NCI-H187 (cell line): ENCODE measurements around the gene DBH.
"Not testable (repeated sequence)": the region's sequence is repeated elsewhere in the genome, so short reads cannot be mapped to it uniquely, and the experiment has no call there.

ENCODE experiments used
- DNase-seq, 2 experiments: peaks; one replicate each; lab custom pipeline; 2025; lab: John Stamatoyannopoulos, UW

Gene DBH

DNA sequence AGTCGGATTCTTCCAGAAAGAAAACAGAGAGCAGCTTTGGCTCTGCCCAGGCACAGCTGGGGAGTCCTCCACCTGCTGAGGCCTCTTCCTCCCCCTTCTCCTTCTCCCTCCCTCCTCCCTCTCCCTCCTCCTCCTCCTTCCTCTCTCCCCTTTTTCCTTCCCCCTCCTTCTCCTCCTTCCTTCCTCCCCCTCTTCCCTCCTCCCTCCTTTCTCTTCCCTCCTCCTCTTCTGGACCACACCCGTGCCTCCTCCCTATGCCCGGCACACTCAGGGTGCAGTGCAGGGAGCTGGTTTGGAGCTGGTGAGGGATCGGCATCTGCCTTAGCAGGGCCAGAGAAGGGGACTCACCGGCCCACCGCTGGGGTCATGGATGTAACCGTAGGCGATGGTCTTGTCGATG, 30.2 kb downstream of the DBH start:
- no peak for DNase-seq

DNA sequence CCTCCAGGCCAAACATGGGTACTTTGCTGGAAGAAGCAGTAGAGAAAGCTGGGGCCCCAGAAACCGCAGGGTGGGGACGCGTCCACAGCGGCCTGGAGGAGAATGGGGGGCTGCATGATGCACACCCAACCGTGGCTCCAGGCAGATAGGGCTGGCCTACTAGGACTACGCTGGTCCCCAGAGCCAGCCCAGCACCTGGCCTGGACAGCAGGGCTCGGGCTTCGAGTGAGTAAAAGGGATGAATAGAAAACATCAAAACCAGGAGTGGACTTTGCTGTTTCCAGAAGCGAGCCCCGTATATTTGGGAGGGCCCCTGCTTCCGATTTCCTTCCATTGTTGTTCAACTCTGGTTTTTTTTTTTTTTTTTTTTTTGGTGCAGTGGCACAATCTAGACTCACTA, 30.7 kb downstream of the DBH start:
- no peak for DNase-seq

DNA sequence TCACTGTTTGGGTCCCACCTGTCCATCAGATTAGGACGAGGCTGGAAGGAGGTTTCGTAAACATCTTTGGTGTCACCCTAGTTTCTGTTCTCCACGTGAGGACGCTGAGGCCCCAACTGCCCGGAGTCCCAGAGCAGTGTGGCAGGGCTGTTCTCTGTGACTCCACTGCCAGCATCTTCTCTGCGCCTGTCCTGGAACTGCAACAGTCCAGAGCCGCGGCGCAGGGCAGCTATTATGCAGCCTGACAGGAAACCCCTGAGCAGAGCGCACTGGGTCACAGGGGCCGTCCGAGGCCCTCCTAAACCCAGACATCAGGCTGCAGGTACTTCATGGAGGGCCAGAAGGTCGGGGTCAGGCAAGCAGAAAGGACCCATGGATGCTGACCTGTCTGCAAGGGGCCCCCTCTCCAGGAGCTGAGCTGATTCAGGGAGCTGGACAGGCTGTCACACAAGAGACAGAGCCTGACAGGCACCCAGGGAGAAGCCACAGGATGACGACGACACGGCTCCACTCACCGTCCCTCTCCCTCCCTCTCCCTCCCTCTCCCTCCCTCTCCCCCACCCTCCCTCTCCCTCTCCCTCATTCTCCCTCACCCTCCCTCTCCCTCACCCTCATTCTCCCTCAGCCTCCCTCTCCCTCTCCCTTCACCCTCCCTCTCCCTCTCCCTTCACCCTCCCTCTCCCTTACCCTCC, 31.7 kb downstream of the DBH start:
- no peak for DNase-seq

DNA sequence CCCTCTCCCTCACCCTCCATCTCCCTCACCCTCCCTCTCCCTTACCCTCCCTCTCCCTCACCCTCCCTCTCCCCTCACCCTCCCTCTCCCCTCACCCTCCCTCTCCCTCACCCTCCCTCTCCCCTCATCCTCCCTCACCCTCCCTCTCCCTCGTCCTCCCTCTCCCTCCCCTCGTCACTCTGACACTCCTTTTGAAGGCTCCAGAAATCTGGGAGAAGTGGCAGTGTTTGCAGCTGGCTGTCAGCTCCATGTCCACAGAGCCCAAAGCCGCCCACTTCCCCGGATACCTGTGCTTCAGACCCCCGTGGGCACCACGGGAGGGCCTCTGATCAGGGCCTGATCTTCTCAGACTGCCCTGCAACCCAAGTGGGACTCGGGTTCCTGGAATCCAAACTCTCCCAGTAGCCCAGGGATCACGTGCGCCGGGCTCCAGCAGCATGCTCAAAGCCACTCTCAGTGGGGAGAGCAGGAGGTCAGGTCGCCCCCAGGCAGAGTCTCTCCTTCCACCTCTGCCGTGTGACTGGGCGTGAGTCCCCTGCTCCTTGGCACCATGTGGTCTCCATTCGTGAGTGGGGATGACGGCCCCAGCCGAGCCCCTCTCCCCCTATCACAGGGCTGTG, 33.1 kb downstream of the DBH start:
- DNase-seq, result no peak

DNA sequence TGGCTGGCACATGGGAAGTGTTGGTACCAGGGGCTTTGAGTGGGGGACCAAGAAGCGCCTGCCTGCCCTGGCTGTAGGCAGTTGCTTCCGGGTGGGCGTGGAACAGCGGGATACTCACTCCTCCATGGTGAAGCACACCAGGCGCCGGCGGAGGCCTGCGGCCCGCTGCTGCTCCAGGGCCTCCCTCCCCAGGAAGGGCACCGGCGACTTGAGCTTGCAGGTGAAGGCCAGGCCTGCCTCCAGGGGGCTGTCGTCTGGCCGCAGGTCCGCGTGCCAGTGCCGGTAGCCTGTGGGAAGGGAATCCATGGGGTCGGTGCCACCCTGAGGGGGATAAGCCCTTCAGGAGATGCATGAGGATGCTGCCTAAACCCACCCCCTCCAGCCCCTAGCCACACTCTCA, 34.3 kb downstream of the DBH start:
- DNase-seq, result no peak

DNA sequence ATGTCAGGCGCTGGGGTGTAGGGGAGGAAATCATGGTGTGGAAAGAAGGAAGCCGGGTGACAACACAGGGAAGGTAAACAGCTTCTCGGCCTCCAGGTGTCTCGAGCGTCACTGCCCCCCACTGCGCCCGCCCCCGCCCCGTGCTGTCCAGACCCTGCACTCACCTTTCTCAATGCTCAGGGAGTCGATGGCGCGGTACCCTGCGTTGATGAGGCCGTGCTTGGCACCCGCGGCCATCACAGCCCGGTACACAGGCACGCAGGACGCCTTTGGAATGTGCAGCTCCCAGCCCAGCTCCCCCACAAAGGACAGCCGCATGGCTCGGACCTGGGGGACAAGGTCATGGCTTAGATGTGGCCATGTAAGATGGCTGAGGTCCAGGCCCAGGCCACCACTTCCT, 35.2 kb downstream of the DBH start:
- DNase-seq, result no peak

DNA sequence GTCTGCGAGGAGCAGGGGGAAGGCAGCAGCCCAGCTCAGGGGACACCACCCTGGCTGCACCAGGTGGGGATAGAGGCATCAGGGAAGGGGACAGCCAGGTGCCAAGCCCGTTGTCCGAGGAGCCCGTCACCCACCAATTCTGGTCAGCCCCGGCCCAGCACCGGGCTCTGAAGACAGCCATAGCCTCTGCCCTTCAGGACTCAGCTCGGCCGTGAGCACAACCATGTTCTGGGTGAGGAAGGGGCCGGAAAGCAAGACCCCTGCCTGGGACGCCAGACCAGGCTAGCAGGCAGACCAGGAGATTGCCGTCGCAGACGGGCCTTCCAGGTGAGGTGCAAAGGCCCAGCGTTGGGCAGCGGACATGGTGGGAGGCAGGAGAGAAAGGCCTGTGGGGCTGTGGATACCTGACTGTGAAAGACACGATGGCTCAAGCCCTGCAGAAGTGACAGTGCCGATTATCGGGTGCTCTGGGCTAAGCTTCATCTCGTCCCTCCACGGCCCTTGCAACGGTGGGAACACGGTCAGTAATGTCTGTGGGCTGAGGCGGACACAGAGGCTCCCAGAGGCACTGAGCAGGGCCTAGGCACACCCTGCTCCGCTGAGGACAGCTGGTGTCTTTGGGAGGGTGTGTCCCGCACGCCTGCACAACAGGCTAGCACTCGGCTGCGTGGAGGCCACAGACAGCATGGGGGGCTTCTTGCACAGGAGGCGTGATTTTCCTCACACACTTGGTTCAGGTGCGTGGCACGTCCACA, 36.5 kb downstream of the DBH start:
- DNase-seq, result no peak

DNA sequence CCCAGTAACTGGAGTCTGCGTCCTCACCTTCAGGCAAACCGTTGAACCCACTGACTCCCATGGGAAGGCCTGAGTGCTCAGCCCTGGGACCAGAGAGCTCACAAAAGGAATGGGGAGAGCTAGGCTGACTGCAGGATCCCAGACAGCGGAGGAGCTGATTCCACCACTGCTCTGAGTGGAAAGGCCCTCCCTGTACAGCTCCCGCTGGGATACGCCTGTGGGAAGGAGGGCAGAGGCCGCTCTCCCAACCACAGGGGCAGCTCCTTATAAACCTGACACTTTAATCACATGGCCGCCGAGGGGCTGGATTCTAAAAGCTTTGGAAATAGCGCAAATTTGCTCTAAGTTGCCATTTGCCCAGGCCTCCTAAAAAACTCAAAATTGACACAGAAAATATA, 37.1 kb downstream of the DBH start:
- DNase-seq, result no peak

DNA sequence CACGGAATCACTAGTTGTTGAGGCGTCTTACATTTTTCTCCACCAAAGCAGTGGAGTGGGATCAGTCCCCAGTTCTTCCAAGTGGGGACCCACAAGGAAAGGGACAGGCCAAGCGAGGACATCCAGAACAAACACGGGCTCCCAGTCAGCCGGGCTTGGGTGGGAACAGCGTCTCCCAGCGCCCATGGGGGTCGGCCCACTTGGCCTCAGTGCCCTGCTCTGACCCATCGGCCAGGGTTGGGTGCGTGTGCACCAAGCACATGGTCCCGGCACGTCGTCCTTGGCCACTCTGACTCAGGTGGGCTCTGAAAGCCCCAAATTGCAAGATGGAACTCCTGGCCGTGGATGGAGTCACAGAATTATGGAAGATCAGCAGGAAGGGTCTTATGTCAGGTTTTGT, 37.9 kb downstream of the DBH start:
- no peak for DNase-seq

DNA sequence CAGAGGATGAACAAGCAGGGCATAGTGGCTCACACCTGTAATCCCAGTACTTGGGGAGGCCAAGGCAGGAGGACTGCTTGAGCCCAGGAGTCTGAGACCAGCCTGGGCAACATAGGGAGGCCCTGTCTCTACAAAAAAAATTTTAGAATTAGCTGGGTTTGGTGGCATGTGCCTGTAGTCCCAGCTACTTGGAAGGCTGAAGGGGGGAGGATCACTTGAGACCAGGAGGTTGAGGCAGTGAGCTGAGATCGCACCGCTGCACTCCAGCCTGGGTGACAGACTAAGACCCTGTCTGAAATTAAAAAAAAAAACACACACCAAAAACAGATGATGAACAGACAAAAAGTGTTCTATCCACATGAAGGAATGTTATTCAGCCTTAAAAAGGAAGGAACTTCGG, 39.6 kb downstream of the DBH start:
- DNase-seq, result not testable (repeated sequence)

DNA sequence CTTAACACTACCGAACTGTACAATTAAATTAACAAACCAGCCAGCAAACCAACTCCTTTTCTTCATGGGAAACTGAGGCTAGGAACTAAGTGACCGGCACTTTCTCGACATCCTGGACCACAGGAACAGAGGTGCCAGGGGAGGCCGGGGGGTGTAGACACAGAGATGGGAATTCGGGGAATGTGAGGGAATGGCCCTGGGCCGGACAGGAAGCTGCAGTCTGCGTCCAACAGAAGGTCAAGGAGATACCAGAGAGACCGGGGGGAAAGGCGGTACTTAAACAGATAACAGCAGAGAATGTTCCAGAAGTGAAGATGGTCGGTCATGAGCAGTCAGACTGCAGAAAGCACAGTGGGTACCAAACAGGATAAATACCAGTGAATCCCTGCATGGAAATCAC, 40.3 kb downstream of the DBH start:
- no peak for DNase-seq

DNA sequence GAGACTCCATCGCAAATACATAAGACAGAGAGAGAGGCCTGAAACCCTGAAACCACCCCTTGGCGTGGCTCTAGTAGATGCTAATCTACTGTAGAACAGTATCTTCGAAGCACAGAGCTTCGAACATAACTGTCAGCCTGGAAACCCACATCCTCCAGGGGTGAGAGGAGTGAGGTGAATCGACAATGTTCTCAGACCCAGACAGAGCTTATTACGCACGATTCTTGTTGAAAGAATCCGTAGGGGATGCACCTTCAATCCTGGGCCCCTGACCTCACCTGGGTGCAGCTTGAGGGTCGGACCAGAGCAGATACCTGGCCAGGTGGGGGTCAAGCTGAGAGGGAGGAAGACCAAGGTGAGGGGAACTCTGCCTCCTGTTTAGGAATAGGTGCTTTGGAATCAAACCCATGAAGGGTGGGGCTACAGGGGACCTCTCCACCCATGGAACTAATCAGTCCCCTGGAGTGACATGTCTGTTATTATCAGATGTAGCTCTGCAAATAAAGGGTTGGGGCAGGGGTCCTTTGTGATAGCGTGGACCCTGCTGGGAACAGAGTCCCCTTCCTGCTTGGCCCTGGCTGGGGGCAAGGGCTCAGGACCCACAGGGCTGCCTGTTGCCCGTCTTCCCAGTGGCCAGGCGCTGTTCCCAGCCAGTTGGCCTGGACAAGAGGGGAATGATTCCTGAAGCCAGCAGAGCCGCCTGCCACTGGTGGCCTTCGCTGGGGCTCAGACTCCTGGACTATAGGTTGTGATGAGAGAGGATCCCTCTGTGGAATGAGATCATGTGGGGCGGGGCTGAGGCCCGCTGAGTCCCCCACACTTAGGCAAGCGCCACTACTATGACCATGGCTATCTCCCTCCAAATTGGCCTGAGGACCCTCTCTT, 41.2 kb downstream of the DBH start:
- DNase-seq, result no peak

DNA sequence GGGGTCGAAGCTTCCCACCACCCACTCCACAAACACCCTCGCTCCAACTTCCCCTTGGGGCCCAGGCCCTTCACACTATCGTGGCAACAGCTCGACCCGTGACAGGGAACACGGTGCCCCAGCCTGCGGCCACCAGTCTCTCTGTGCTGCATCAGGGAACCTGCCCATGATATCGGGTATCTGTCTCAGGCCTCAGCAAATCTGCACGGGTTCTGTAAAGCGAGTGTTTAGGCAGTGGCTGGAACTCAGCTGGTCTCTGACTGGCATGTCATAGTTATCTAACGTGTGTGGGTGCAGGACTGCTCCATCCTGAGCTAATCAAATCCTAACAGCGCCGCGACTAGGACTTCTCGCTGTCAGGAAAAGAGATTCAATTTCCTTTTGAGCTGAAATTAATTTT, 42.9 kb downstream of the DBH start:
- no peak for DNase-seq

DNA sequence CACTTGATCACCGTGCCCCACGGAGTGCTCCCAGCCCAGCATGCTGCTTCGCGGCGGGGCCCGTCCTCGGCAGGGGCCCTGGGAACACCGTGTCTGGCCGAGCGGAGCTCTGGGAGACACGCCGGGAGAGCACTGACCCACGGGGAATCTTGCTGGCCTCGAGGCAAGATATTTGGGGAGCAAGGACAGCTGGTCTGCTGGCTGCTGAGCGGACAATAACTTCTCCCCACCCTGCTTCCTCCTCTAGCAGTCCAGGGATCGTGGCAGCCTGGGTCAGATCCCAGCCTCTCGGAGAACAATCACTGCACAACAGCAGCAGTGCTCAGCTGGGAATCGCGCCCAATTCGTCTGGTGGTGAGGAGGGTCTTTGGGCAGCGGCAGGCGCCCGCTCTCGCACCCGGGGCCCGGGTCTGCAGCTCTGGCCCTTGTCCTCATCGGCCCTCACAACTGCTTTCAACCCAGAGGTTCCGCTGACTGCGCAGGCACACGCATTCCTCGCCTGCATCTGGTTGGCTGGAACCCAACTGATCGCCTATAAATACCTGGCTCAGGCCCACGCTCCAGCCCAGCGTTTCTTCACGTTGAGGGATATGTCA, 43.4 kb downstream of the DBH start:
- no peak for DNase-seq

DNA sequence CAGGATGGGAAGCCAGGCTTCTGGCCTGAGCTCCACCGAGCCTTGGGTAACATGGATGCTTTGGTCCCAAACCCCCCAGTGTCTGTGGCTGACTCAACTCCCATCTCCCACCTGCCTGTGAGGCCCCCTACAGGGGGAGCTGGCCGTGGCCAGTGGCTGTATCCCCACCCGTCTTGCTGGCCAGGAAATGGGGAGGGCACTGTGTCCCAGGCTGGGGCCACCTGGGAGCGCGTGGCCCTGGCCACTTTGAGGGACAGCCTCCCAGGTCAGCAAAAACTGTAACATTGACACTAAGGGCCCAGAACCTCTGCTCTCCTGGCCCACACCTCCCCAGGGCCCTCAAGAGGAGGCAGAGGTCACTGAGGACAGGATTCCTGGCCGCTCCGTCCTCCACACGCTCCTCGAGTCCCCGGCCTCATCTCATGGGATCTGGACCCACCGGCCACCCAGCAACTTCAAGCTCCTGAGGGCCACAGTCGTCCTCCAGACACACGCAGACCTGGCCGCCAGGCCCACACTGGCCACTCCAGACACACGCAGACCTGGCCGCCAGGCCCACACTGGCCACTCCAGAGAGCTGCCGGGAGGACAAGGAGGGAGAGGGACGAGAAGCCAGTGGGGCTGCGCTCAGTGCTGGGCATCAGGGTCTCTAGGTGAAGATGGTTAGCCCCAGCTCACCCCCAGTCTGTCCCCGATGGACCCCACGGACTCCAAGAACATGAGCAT, 44.2 kb downstream of the DBH start:
- no peak for DNase-seq

DNA sequence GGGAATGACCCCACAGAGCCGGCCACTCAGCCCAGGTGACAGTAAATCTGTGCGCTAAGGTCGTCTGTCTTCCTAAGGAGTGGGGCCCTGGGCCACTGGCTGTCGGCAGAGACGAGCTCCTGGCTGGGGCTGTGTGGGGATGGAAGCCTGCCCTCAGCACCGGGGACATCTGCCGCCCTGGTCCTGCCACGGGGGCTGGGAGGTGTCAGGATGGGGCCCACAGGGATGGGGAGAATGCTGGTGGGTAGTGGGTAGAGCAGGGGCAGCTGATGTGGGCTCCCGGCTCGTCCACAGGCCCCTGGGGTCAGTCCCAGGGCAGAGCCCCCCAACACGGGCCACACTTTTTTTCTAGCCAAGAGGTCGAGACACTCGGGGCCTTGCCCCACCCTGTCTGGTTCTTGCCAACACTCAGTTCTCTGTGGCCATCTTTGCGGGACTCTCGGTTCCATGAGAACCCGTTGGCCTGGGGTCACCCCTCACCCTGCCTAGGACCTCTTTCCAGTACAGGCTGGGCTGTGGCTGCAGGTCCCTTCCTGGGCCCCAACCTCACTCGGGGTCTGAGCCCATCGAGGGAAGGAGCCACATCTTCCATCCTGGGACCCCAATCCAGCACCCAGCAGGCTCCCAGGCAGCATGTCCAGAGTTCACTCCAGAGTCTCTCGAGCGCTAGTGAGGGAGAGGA, 45.0 kb downstream of the DBH start:
- DNase-seq, result no peak

DNA sequence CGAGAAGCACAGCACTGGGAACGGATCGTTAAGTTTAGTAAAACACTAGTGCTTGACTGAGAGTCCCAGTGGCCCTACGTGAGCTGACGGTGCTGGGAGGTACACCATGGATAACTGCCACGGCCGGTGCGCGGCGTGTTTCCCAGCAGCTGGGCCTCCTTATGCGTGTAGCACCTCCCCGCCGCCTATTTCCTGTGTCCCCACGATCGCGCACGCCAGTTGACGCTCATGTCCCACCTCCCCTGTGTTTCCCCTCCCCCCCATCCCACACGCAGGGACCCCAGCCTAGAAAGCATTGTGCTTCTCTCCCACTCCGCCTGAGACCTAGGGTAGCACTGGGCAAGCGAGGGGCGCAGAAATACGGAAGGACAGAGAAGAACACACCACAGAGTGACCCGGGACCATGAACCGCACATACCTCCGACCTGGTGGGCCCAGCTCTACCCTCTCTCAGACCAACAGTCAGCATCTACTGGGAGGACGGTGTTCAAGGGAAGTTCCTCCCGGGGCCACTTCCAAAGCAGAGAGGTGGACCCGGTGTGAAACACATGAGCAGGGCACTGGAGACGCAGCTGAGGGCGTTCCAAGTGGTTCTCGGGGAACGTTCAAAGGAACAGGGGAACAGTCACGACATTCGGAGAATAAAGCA, 45.6 kb downstream of the DBH start:
- no peak for DNase-seq

DNA sequence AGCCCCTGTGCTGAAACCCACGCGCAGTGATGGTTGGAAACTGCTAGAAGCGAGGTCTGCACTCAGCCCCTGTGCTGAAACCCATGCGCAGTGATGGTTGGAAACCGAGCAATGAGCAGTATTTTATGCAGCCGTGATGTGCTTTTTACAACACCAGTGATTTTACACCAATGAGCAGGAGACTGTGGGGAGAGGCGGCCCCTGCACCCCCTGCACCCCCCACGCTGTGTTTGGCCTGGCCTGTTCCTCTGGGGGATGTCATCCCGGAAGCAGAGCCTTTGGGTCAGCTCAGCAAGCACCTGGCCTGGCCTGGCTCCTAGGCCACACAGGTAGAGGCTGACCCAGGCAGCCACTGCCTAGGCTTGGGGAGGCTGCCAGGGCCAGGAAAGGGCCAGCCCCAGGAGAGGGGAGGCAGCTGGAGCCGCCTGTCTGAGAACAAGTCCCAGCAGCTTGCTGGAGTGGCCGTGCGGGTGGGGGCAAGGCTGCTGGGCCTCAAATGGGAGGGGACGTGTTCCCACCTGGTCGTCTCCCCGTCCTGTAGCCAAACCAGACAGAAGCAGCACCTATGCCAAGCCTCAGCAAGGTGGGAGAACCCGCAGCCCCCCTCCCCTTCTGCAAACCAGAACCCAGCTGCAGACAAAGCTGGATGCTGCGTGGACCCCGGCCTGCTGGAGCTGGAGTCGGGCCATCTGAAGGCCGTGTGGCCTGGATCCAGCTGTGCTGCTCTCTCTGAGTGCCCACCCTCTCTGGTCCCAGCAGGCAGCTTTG, 46.8 kb downstream of the DBH start:
- no peak for DNase-seq

DNA sequence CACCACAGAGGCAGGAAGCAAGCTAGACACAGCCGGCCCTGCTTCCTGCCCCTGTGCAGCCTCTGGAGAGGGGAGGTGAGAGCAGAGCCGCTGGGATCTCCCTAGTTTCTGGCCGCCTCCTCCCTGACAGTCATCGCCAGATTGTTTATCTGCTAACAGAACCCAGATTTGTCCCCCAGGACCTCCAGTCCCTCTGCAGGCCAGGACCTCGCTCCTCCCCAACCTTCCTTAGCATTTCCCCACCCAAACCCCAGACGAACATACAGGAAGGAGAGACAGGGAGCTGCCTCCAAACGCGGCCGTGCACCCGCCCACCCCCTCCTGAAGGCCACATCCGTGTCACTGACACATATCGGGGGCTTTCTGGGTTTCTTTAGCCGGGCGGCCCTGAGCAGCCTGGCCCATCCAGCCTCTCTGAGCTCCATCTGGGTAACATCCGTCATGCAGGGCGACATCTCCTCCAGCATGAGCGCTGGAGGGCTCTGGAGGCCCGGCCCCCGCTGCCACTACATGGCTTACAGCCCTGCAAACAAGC, 47.5 kb downstream of the DBH start:
- no peak for DNase-seq
